C4-2B (cell line): ENCODE data around the gene PGP.

Source experiments
- H3K27ac ChIP-seq: fragments of 450-650 bp; 2 replicates; pipeline ENCODE4 v1.5.1; 2017
- CTCF ChIP-seq: fragments of 450-650 bp; conservative IDR thresholded peaks from 2 replicates; pipeline ENCODE4 v1.5.1; 2017; ENCODE audit warnings: mild to moderate bottlenecking
- ZFX ChIP-seq: fragments of 450-650 bp; IDR thresholded peaks from 2 replicates; pipeline ENCODE4 v1.6.1; 2017

The PGP gene

GRCh38 chr16:2178321-2179106 lies 36.1 kb downstream of the PGP start:
- TF ChIP-seq ZFX (no peak), CTCF (no peak)
- H3K27ac ChIP-seq: no peak overlapping the region

- TF ChIP-seq CTCF (no peak), ZFX (no peak)
These were observed 37.1 kb downstream of the PGP start for GRCh38 chr16:2177561-2177960.

GRCh38 chr16:2177101-2177500 lies 37.5 kb downstream of the PGP start:
- TF ChIP-seq ZFX (no peak), CTCF (no peak)
- H3K27ac ChIP-seq: no peak overlapping the region

More at GRCh38 chr16:2177561-2177960, 37.1 kb downstream of the PGP start:
- H3K27ac ChIP-seq: no peak overlapping the region

- no peak for TF ChIP-seq CTCF
- no peak for TF ChIP-seq ZFX
- no peak overlapping the region for H3K27ac ChIP-seq
These were observed 38.6 kb downstream of the PGP start for GRCh38 chr16:2176047-2176446.

GRCh38 chr16:2175454-2175853 lies 39.2 kb downstream of the PGP start:
- H3K27ac ChIP-seq: no peak overlapping the region
- TF ChIP-seq ZFX (no peak), CTCF (no peak)

GRCh38 chr16:2174396-2175131 lies 40.1 kb downstream of the PGP start:
- TF ChIP-seq CTCF (no peak), ZFX (no peak)

GRCh38 chr16:2173916-2174315 lies 40.7 kb downstream of the PGP start:
- TF ChIP-seq CTCF (no peak), ZFX (no peak)
- H3K27ac ChIP-seq: no peak overlapping the region

More at GRCh38 chr16:2174396-2175131, 40.1 kb downstream of the PGP start:
- H3K27ac ChIP-seq: no peak overlapping the region
